ENCODE data around the gene TRIM24. TPM values are rescaled to one million over a fixed set of nuclear protein-coding genes. Genes with fewer than 3 reads are reported as not detected.

The TRIM24 gene
- total RNA-seq, 6 donors from 2014 or later: 11.5 to 30.6 (median 23.7) TPM

DNA sequence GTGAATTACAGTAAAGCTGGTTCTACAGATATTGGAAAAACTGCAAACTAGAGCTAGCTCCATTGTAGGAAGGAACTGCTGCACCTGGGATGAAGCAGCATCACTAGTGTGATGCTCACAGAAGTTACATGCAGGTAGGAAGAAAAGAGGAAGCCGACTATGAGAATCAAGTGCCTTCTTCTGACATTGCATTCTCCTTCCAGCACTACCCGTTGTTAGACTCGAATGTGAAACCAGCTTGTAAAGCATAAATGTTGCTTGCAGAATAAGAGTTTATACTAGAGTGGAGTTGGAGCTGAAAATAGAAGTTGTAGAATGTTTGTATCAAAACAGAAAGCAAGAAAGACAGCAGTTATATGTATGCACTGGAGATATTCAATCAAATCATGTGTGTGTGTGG is 49.9 kb downstream of the TRIM24 start:
- H3K27ac ChIP-seq: no peak overlapping the region
- TF ChIP-seq POLR2AphosphoS5 (IDR thresholded peaks at IDR 0.05): no peak
- TF ChIP-seq EP300 (IDR thresholded peaks at IDR 0.05): no peak
- TF ChIP-seq POLR2A (IDR thresholded peaks at IDR 0.05): no peak
- TF ChIP-seq, protein P1, sequence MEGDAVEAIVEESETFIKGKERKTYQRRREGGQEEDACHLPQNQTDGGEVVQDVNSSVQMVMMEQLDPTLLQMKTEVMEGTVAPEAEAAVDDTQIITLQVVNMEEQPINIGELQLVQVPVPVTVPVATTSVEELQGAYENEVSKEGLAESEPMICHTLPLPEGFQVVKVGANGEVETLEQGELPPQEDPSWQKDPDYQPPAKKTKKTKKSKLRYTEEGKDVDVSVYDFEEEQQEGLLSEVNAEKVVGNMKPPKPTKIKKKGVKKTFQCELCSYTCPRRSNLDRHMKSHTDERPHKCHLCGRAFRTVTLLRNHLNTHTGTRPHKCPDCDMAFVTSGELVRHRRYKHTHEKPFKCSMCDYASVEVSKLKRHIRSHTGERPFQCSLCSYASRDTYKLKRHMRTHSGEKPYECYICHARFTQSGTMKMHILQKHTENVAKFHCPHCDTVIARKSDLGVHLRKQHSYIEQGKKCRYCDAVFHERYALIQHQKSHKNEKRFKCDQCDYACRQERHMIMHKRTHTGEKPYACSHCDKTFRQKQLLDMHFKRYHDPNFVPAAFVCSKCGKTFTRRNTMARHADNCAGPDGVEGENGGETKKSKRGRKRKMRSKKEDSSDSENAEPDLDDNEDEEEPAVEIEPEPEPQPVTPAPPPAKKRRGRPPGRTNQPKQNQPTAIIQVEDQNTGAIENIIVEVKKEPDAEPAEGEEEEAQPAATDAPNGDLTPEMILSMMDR (IDR thresholded peaks at IDR 0.05): no peak

DNA sequence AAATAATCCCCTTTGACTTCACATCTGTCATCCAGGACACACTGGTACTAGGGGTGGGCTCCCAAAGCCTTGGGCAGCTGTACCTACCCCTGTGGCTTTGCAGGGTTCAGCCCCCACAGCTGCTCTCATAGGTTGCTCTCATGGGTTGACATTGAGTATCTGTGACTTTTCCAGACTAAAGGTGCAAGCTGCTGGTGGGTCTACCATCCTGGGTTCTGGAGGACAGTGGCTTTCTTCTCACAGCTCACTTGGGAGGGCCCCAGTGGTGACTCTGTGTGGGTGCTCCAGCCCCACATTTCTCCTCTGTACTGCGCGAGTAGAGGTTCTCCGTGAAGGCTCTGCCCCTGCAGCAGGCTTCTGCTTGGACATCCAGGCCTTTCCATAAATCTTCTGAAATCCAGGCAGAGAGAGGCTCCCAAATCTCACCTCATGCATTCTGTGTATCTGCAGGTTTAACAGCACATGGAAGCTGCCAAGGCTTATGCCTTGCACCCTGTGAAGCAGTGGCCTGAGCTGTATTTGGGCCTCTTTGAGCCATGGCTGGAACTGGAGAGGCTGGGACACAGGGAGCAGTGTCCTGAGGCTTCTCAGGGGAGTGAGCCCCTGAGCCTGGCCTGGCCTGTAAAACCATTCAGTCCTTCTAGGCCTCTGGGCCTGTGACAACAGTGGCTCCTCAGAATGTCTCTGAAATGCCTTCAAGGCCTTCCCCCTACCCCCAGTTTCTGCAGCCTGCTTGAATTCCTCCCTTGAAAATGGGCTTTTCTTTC is 52.2 kb downstream of the TRIM24 start:
- H3K27me3 ChIP-seq: no peaks in the 10 kb centered on the region
- no peak overlapping the region for H3K27ac ChIP-seq
- H3K36me3 ChIP-seq: peaks cover 0 to 26% (median 10%) of the 10 kb centered on the region in 4 donors
- WGBS, 2 donors: 100% methylated on average over 3 of the region's 3 CpGs; no CpG with 5 or more reads in 1 of the 2 donors
- TF ChIP-seq POLR2AphosphoS5 (IDR thresholded peaks at IDR 0.05): no peak
- TF ChIP-seq POLR2A (IDR thresholded peaks at IDR 0.05): no peak
- TF ChIP-seq, protein P1 (IDR thresholded peaks at IDR 0.05): no peak
- TF ChIP-seq EP300 (IDR thresholded peaks at IDR 0.05): no peak
- H3K9me3 ChIP-seq: no peaks in the 10 kb centered on the region
- no peak for ATAC-seq (ENCODE audit: low FRiP score in 2 of 2)
- H3K4me1 ChIP-seq: peaks cover 0 to 10% (median 6%) of the 10 kb centered on the region in 4 donors
- no peak overlapping the region for H3K4me3 ChIP-seq
- DNase-seq: no peak

More for the DNA sequence above, 49.9 kb downstream of the TRIM24 start:
- no peak for DNase-seq
- no peak overlapping the region for H3K4me3 ChIP-seq
- H3K4me1 ChIP-seq: peaks cover 0 to 10% (median 6%) of the 10 kb centered on the region in 4 donors
- peaks cover 0 to 27% (median 10%) of the 10 kb centered on the region in 4 donors for H3K36me3 ChIP-seq
- no peaks in the 10 kb centered on the region for H3K9me3 ChIP-seq
- no peaks in the 10 kb centered on the region for H3K27me3 ChIP-seq
- WGBS, 2 donors: 60 to 72% methylated on average over 3 of the region's 3 CpGs
- no peak for ATAC-seq (ENCODE audit: low FRiP score in 2 of 2)

DNA sequence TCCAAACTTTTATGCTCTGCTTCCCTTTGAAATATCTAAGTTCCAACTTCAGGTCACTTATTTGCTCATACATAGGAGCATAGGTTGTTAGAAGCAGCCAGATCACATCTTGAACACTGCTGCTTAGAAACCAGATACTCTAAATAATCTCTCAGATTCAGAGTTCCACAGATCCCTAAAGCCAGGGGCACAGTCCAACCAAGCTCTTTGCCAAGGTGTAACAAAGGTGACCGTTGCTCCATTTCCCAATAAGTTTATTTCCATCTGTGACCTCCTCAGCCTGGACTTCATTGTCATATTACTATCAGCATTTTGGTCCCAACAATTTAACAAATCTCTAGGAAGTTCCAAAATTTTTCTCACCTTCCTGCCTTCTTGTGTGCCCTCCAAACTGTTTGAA is 52.8 kb downstream of the TRIM24 start:
- Histone ChIP-seq H3K27me3 (no peaks in the 10 kb centered on the region), H3K9me3 (no peaks in the 10 kb centered on the region), H3K36me3 (peaks cover 0 to 27% (median 10%) of the 10 kb centered on the region in 4 donors), H3K4me3 (no peak overlapping the region), H3K27ac (no peak overlapping the region), H3K4me1 (peaks cover 0 to 10% (median 6%) of the 10 kb centered on the region in 4 donors)
- no peak for DNase-seq
- WGBS, 2 donors: 86 to 100% methylated on average over 1 of the region's 1 CpG
- no peak for TF ChIP-seq POLR2A (IDR thresholded peaks at IDR 0.05)
- TF ChIP-seq POLR2AphosphoS5 (IDR thresholded peaks at IDR 0.05): no peak
- ATAC-seq (ENCODE audit: low FRiP score in 2 of 2): no peak

DNA sequence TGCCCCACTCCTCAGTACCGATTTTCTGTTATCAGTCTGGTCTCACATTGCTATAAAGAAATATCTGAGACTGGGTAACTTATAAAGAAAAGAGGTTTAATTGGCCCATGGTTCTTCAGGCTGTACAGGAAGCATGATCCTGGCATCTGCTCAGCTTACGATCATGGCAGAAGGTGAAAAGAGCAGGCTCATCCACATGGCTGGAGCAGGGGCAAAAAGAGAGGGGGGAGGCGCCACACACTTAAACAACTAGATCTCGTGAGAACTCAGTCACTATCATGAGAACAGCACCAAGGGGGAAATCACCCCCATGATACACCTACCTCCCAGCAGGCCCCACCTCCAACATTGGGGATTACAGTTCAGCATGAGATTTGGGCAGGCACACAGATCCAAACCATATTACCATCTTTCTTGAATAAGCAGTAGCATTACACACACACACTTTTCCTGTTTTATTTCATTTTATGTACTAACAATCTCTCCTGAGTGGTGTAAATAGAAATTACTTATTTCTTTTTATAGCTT is 53.3 kb downstream of the TRIM24 start:
- no peak for DNase-seq
- peaks cover 0 to 27% (median 10%) of the 10 kb centered on the region in 4 donors for H3K36me3 ChIP-seq
- no peaks in the 10 kb centered on the region for H3K27me3 ChIP-seq
- no peak overlapping the region for H3K4me3 ChIP-seq
- peaks cover 0 to 10% (median 6%) of the 10 kb centered on the region in 4 donors for H3K4me1 ChIP-seq
- TF ChIP-seq POLR2AphosphoS5 (IDR thresholded peaks at IDR 0.05) (no peak), POLR2A (IDR thresholded peaks at IDR 0.05) (no peak), EP300 (IDR thresholded peaks at IDR 0.05) (no peak)
- TF ChIP-seq, protein P1 (IDR thresholded peaks at IDR 0.05): no peak
- WGBS, 2 donors: 89 to 97% methylated on average over 4 of the region's 4 CpGs
- H3K9me3 ChIP-seq: no peaks in the 10 kb centered on the region
- no peak for ATAC-seq (ENCODE audit: low FRiP score in 2 of 2)
- no peak overlapping the region for H3K27ac ChIP-seq

DNA sequence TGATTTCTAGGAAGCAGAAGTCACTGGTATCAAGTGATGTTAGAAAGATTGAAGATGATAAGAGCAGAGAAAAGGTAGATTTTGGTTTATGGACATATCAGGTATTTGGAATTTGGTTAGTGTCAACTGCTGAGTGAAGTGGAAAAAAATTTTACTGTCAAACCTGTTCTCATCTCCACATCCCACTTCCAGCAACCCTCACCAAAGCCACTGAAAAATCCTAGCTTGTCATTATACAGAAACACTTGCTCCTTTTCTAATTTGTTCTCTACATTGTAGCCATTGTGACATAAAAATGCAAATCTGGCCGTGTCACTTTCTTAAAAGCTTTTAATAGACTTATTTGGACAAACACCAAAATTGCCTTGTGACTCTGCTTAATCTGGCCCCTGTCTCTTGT is 54.0 kb downstream of the TRIM24 start:
- H3K4me1 ChIP-seq: peaks cover 0 to 10% (median 6%) of the 10 kb centered on the region in 4 donors
- no peaks in the 10 kb centered on the region for H3K27me3 ChIP-seq
- 48 to 59% methylated on average over 1 of the region's 1 CpG for WGBS, 2 donors
- no peak overlapping the region for H3K27ac ChIP-seq
- ATAC-seq (ENCODE audit: low FRiP score in 2 of 2) (no peak), DNase-seq (no peak)
- H3K36me3 ChIP-seq: peaks cover 0 to 29% (median 12%) of the 10 kb centered on the region in 4 donors
- TF ChIP-seq, protein P1 (IDR thresholded peaks at IDR 0.05): no peak
- no peak for TF ChIP-seq EP300 (IDR thresholded peaks at IDR 0.05)
- no peak for TF ChIP-seq POLR2AphosphoS5 (IDR thresholded peaks at IDR 0.05)
- no peak for TF ChIP-seq POLR2A (IDR thresholded peaks at IDR 0.05)
- H3K9me3 ChIP-seq: no peaks in the 10 kb centered on the region
- no peak overlapping the region for H3K4me3 ChIP-seq
